GM21360 (cell line): ENCODE data around the gene CDK16.
"Not testable (repeated sequence)": the region's sequence is repeated elsewhere in the genome, so short reads cannot be mapped to it uniquely, and the experiment has no call there.

Source experiments
- ATAC-seq: cut with Tn5 transposase; IDR thresholded peaks from one replicate; pipeline ENCODE4 v1.9.1; 2021; ENCODE audit warnings: mild to moderate bottlenecking, moderate library complexity; ENCODE audit not compliant: unreplicated experiment

Gene CDK16

DNA sequence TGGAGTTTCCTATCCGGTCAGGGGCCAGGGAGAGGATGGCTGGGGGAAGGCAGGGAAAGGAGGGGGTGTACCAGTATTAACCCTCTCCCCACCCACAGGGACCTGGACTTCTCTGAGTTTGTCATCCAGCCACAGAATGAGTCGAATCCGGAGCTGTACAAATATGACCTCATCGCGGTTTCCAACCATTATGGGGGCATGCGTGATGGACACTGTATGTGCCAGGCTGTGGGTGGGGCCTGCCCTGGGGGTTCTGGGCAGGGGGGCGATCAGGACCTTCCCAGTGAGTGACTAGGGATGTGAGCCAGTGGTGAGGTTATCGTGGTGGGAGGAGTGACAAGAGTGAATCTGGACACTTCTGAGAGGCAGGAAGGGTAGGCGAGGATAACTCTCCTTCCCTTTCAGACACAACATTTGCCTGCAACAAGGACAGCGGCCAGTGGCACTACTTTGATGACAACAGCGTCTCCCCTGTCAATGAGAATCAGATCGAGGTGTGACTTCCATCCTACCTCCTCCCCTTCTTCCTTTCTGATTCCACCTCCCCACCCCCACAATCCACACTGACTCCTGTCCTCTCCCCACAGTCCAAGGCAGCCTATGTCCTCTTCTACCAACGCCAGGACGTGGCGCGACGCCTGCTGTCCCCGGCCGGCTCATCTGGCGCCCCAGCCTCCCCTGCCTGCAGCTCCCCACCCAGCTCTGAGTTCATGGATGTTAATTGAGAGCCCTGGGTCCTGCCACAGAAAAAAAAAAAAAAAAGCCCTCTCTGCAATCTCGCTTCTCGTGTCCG, 28.9 kb downstream of the CDK16 start:
- no peak for ATAC-seq

DNA sequence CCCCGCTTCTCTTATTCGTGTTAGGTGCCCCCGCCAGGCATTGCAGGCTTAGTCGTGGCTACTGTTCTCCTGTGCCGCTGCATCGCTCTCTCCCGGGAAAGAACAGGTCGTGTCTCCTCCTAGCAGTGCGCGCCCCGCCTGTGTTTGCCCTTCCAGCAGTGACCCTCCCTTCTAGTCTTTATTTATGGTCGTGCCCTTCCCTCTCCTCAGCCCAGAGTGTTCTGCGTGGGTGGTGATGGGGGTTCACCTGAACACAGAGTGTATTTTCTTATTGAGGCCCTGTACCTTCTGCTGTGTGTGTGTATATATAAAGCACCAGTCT, 29.5 kb downstream of the CDK16 start:
- no peak for ATAC-seq

DNA sequence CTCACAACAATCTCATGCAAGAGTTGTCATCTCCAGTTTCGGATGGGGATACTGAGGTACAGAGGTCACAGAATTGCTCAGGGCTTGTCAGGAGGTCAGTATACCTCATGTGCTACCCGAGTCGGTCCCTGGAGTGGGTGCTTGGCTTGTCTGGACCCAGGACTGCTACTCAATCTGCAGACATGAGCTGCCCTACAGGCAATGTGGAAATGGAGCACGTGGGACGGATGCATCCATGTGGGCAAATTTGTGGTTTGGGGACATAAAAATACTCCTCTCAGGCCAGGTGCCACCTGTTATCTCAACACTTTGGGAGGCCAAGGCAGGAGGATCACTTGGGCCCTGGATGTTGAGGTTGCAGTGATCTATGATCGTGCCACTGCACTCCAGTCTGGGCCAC, 30.1 kb downstream of the CDK16 start:
- no peak for ATAC-seq

DNA sequence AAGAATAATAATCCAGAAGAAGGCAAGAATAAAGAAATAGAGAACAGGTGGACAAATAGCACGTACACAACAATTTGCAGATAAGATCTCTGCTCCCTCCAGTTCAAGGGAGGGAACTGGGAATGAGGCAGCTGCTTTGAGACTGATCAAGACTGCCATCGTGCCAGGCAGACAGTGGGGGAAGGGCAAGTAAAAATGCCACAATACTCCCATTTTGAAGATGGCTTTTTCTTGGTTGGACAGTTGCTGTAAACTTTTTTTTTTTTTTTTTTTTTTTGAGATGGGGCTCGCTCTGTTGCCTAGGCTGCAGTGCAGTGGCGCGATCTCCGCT, 31.5 kb downstream of the CDK16 start:
- no peak for ATAC-seq

DNA sequence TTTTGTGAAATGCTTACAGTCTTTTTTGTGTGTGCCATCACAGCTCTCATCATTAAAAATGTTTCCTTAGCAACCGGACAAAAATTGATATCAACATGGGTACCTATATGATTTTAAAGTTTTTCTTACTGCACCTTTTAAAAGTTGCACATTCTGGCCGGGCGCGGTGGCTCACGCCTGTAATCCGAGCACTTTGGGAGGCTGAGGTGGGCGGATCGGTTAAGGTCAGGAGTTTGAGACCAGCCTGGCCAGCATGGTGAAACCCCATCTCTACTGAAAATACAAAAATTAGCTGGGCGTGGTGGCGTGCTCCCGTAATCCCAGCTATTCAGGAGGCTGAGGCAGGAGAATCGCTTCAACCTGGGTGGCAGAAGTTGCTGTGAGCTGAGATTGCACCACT, 39.1 kb downstream of the CDK16 start:
- not testable (repeated sequence) for ATAC-seq

DNA sequence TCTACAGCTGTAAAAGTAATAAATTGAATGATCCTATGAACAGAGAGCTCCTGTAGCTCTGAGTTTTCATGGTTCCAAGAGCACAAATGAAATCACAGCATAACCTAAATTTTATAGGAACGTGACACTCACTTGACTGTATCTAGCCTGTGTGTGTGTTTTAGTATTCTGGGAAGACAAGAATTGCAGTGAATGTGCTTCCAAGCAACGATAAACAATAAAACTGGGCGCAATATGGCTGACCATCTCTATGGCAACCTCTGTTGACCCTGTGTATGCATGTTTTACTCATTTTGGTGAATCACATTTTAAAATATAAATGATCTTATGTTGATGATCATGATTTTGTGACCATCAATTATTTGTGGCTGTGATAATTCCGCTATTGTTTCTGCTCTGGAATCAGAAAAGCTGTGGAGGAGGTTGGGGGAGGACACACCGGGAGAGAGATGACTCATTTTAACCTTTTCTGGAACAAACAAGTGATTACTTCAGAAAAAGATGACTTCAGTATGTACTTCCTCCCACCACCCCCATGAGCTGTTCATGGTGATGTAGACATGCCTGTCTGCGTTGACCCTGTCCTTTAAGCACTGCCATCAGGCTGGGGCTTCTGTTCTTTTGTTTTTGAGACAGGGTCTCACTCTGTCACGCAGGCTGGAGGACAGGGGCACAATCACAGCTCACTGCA, 46.1 kb downstream of the CDK16 start:
- no peak for ATAC-seq

DNA sequence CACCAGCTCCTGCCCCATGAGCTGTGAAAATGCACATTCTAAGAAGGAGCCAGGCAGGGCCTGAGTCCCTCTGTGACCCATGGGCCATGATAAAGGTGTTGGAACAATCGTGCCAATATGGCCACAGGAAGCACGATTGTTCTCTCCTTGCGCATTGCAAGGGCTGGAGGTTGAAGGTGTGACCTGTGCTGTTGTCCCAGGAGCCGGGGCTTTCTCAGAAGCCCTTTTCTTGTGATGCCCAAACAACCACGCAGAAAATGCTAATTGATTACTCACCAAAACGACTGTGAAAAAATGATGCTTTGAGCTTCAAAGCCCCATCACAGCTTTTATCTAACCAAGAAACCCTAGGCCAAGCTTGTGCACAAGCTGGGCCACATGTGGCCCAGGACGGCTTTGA, 48.2 kb downstream of the CDK16 start:
- ATAC-seq, result no peak

DNA sequence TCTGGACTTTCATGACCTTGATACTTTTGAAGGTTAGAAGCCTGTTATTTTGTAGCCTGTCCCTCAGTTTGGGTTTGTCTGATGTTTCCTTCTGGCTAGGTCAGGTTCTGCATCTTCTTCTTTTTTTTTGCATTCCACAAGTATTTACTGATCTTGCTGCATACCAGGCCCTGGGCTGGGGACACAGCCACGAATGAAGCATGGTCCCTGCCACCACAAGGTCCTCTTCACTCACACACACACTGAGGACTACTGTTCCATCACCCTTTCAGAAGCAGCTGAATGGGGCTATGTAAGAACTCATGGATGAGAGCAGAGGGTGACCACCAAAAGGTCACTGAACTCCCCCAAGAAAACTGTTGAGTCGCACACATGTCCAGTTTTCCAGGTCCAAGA, 53.5 kb downstream of the CDK16 start:
- ATAC-seq, result no peak

DNA sequence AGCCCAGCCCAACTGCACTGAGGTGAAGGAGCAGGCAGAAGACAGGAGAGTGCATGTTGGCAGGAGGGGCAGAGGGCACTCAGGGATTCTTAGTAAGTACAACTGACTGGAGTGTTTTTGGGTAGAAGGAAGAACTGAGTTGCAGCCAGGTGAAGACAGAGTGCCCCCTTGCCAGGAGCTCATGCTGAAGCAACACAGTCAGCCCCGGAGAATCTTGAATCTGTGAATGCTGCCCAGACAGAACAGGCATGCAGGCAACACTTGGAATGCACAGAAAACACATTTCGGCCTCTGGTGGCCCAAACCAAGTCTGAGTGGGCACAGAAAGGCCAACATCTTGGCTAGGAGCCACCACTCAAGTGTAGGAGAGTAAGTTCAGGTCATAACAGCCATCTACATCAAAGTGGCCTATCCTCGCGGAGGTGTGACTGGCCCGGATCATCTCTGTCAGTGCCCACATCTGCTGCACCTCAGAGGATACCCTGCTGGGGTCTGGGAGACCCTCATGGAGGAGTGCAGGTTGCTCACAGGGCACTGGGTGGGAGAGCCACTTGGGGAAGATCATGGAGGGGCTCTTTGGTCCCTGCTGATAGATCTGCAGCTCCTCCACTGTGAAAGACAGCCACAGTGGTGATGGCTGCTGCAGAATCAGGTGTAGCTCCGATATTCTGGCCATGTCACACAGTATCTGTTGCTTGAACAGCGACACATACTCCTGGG, 54.7 kb downstream of the CDK16 start:
- no peak for ATAC-seq

DNA sequence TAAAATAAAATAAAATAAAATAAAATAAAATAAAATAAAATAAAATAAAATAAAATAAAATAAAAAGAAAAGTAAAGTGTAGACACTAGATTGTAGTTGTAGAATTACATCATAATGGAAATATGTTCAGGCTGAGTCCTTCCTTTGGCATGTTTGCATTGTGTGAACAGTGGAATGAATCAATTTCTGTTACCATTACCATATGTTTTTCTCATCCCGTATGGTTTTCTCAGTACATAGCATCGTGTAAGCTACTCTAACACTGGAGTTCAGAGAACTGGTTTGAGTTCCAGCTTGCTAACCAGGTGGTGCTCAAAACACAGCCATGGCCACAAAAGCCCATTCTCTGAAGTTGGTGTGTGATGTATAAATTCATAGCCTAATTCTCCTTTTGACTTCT, 60.2 kb downstream of the CDK16 start:
- ATAC-seq, result no peak
